ENCODE measurements around the gene ANO1. TPM values are rescaled to one million over a fixed set of nuclear protein-coding genes. Genes with fewer than 3 reads are reported as not detected.

The ANO1 gene
- total RNA-seq, result 100 to 1,000 TPM in 1 of 4 donors, 10 to 100 TPM in 3; 25.3 to 107 (median 48.8) TPM

- H3K27ac ChIP-seq (replicated peaks in 1 of 4), result peak within 1 kb of the TSS; percentile 33 to 58 (median 48)
- H3K4me3 ChIP-seq, result peak within 1 kb of the TSS; percentile 33 to 52 (median 40)
- peaks cover 0 to 22% (median 10%) of the 10 kb centered on the region in 4 donors for H3K4me1 ChIP-seq
- DNase-seq (ENCODE audit: extremely low spot score), result no peak
- 0% methylated on average over 7 of the region's 87 CpGs for WGBS
- TF ChIP-seq CTCF (IDR thresholded peaks at IDR 0.05), result no peak
- TF ChIP-seq EP300 (IDR thresholded peaks at IDR 0.05), result no peak
- TF ChIP-seq POLR2A (IDR thresholded peaks at IDR 0.05; ENCODE audit: low read depth), result no peak
- TF ChIP-seq POLR2AphosphoS5 (IDR thresholded peaks at IDR 0.05), result no peak
- H3K9me3 ChIP-seq, result no peaks in the 10 kb centered on the region
- intact Hi-C loops (cut with DNase I), result no loop called here
- H3K36me3 ChIP-seq, result no peaks in the 10 kb centered on the region
- peaks cover 0 to 77% (median 12%) of the 10 kb centered on the region in 4 donors for H3K27me3 ChIP-seq
Measured at GRCh38 chr11:70078095-70078780, at the start of gene ANO1. Gene ANO1, plus strand, starts transcription at chr11:70078317. Its CDS starts 290 bp downstream, at chr11:70078607.

GRCh38 chr11:70029115-70029860 lies 48.8 kb upstream of the ANO1 start:
- TF ChIP-seq POLR2A (IDR thresholded peaks at IDR 0.05; ENCODE audit: low read depth) (no peak), POLR2AphosphoS5 (IDR thresholded peaks at IDR 0.05) (no peak), EP300 (IDR thresholded peaks at IDR 0.05) (no peak)
- Histone ChIP-seq H3K4me3 (no peak overlapping the region), H3K27ac (replicated peaks in 1 of 4) (no peak overlapping the region), H3K36me3 (no peaks in the 10 kb centered on the region), H3K4me1 (no peaks in the 10 kb centered on the region), H3K27me3 (peaks cover 0 to 6% (median 0%) of the 10 kb centered on the region in 4 donors), H3K9me3 (no peaks in the 10 kb centered on the region)
- DNase-seq (ENCODE audit: extremely low spot score), result no peak
- 74% methylated on average over 10 of the region's 14 CpGs for WGBS
- intact Hi-C loops (cut with DNase I), result no loop called here

- TF ChIP-seq POLR2A (IDR thresholded peaks at IDR 0.05; ENCODE audit: low read depth) (no peak), EP300 (IDR thresholded peaks at IDR 0.05) (no peak)
Measured at GRCh38 chr11:70029861-70030380, 48.2 kb upstream of the ANO1 start.

GRCh38 chr11:70030412-70030811 lies 47.7 kb upstream of the ANO1 start:
- DNase-seq (ENCODE audit: extremely low spot score), result no peak
- Histone ChIP-seq H3K27ac (replicated peaks in 1 of 4) (no peak overlapping the region), H3K9me3 (no peaks in the 10 kb centered on the region), H3K4me3 (no peak overlapping the region), H3K27me3 (peaks cover 0 to 6% (median 0%) of the 10 kb centered on the region in 4 donors), H3K36me3 (no peaks in the 10 kb centered on the region), H3K4me1 (no peaks in the 10 kb centered on the region)
- intact Hi-C loops (cut with DNase I), result no loop called here
- WGBS, result 94% methylated on average over 3 of the region's 7 CpGs
- TF ChIP-seq CTCF (IDR thresholded peaks at IDR 0.05) (no peak), EP300 (IDR thresholded peaks at IDR 0.05) (no peak), POLR2A (IDR thresholded peaks at IDR 0.05; ENCODE audit: low read depth) (no peak), POLR2AphosphoS5 (IDR thresholded peaks at IDR 0.05) (no peak)

More at GRCh38 chr11:70029861-70030380, 48.2 kb upstream of the ANO1 start:
- intact Hi-C loops (cut with DNase I), result no loop called here
- H3K4me1 ChIP-seq, result no peaks in the 10 kb centered on the region
- H3K27me3 ChIP-seq, result peaks cover 0 to 6% (median 0%) of the 10 kb centered on the region in 4 donors
- 85% methylated on average over 9 of the region's 9 CpGs for WGBS
- no peak overlapping the region for H3K4me3 ChIP-seq
- H3K27ac ChIP-seq (replicated peaks in 1 of 4), result no peak overlapping the region
- H3K9me3 ChIP-seq, result no peaks in the 10 kb centered on the region
- DNase-seq (ENCODE audit: extremely low spot score), result no peak
- no peaks in the 10 kb centered on the region for H3K36me3 ChIP-seq

- H3K4me1 ChIP-seq, result no peaks in the 10 kb centered on the region
- no peak overlapping the region for H3K27ac ChIP-seq (replicated peaks in 1 of 4)
- no peak for TF ChIP-seq POLR2A (IDR thresholded peaks at IDR 0.05; ENCODE audit: low read depth)
- TF ChIP-seq EP300 (IDR thresholded peaks at IDR 0.05), result no peak
- no peak for TF ChIP-seq POLR2AphosphoS5 (IDR thresholded peaks at IDR 0.05)
- TF ChIP-seq CTCF (IDR thresholded peaks at IDR 0.05), result no peak
- peak; percentile 55 for DNase-seq (ENCODE audit: extremely low spot score)
- intact Hi-C loops (cut with DNase I), result no loop called here
- H3K4me3 ChIP-seq, result no peak overlapping the region
- WGBS, result 89% methylated on average over 13 of the region's 18 CpGs
- peaks cover 0 to 17% (median 0%) of the 10 kb centered on the region in 4 donors for H3K27me3 ChIP-seq
- H3K36me3 ChIP-seq, result no peaks in the 10 kb centered on the region
- peaks cover 0 to under 1% (median 0%) of the 10 kb centered on the region in 4 donors for H3K9me3 ChIP-seq
Measured at GRCh38 chr11:70031631-70032469, 46.3 kb upstream of the ANO1 start.

Data from esophagus muscularis mucosa (tissue), 4 donors.